ENCODE results near the gene RACK1. TPM values are rescaled to one million over a fixed set of nuclear protein-coding genes. Genes with fewer than 3 reads are reported as not detected.

The RACK1 gene
- total and polyA plus RNA-seq, 2 of the 8 experiments (the other 6 are each of a cell fraction or from before 2014, with no cell fraction given) = 2,589 to 7,971 TPM

- TF ChIP-seq ATF3 (IDR thresholded peaks at IDR 0.05; ENCODE audit: insufficient read depth, low read depth, low read length) = no peak
- TF ChIP-seq BRCA1 (IDR thresholded peaks at IDR 0.05; ENCODE audit: low read depth, low read length) = no peak
- no peak for TF ChIP-seq CREB1 (IDR thresholded peaks at IDR 0.05)
- no peak for TF ChIP-seq ZNF274 (IDR thresholded peaks at IDR 0.05; ENCODE audit: borderline replicate concordance, extremely low read depth, low read length)
- no peak for TF ChIP-seq POLR2AphosphoS5 (IDR thresholded peaks at IDR 0.05; ENCODE audit: low read depth, low read length)
- TF ChIP-seq PHF8 (conservative IDR thresholded peaks at IDR 0.05; ENCODE audit: low read depth, low read length) = 0 out of 2 replicates have a peak, but pooled peaks have one; percentile 19
- no peak for TF ChIP-seq GTF2F1 (IDR thresholded peaks at IDR 0.05; ENCODE audit: borderline replicate concordance, low read depth, low read length)
- TF ChIP-seq EP300 (IDR thresholded peaks at IDR 0.05; ENCODE audit: borderline replicate concordance in 1 of 2, low read depth in 2 of 2, low read length in 2 of 2) = no peak
- TF ChIP-seq CBX5 (IDR thresholded peaks at IDR 0.05; ENCODE audit: low read depth, low read length) = no peak
- no peak for TF ChIP-seq ASH2L (IDR thresholded peaks at IDR 0.05; ENCODE audit: low read length)
- TF ChIP-seq EZH2 (IDR thresholded peaks at IDR 0.05; ENCODE audit: low read depth, low read length, severe bottlenecking) = peak; percentile 15
- TF ChIP-seq POU5F1 (IDR thresholded peaks at IDR 0.05; ENCODE audit: low read depth, low read length) = no peak
- no peak for TF ChIP-seq CHD1 (IDR thresholded peaks at IDR 0.05; ENCODE audit: low read depth, low read length)
- no peak for TF ChIP-seq HDAC6 (IDR thresholded peaks at IDR 0.05; ENCODE audit: low read depth, low read length)
- no peak for TF ChIP-seq KDM1A (IDR thresholded peaks at IDR 0.05; ENCODE audit: borderline replicate concordance, low read length)
Observed at GRCh38 chr5:181204113-181204825, 39.4 kb downstream of the RACK1 start (continued).
